Endothelial cell of hepatic sinusoid (primary cell): Measurements from ENCODE around the gene KPNA1.

Experiments
- in situ Hi-C: cut with HindIII; loops from 2 replicates; pipeline ENCODE4 v1.10.0; 2017; ENCODE audit warnings: low sequenced_read_pairs

The KPNA1 gene

DNA sequence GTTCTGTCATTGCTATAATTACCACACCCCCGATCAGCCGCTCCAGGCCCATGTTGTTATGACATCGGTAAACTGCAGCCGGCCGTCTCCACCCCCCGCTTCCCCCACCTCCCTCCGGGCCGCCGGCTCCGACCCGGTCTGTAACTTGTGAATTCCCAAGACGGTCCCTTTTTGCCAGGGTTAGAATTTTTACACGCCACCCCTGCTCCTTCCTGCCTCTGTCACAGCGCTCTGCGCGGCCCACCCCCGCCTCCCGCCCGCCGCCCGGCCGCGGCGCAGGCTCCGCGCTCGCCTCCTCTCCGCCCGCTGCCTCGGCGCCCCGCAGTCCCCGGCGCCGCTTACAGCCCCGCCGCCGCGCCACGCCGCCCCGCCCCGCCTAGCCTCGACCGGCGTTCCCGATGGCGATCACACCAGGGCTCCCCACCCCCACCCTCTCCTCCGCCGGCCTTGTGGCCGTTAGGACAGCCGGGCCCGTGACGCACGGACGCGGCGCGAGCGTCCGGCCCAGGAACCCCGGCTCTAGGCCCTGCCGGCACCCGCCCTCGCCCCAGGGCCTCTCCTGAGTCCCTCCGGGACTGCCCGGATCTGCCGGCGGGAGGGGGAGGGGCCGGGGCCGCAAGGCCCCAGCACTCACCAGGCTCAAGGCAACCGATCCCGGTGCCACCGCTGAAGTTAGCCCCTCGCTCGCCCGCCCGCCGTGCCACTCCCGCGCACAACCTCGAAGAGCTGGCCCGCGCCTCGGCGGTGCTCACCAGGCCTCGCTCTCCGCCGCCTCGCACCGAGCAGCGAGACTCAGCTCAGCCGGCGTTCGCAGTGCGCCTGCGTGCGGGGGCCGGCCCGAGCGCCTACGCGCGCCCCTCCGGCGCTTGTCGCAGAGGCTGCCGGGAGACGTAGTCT is at the start of gene KPNA1:
Gene KPNA1, minus strand, starts transcription at position 817 of the 897 bp plus-strand sequence. CDS start 18,374 bp downstream, outside the sequence.
- in situ Hi-C loops: no loop called here

DNA sequence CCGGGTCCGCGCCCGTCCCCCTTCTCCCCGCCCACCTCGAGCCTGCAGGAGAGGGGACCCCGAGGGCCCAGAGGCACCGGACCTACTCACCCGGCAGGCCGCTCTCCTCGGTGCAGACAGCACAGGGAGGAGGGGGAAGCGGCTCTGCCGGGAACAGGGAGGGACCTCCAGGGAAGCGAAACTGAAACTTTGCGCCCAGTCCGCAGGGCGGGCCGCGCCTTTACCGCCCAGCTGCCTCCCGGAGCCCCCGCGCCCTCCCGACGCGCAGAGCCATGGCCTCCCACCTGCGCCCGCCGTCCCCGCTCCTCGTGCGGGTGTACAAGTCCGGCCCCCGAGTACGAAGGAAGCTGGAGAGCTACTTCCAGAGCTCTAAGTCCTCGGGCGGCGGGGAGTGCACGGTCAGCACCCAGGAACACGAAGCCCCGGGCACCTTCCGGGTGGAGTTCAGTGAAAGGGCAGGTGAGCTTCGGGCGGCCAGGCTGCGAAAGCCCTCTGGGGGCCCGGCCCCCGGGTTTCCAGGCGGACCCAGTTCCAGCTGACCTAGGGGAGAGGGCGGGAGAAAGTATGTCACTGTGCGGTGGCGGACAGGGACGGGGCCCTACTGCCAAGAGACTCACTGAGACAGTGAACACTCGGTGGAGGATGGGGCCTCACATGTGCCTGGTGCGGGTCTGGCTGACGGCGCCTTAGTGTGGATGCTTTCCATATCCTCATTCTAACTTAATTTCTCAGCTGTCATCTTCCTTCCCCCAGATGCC is 49.6 kb upstream of the KPNA1 start, which contains the start of the genes DTX3L and PARP9:
Gene DTX3L, plus strand, starts transcription at position 184 of the 758 bp plus-strand sequence. Its CDS starts 89 bp downstream, at position 273.
Gene PARP9, minus strand, starts transcription at position 146 of the 758 bp plus-strand sequence. CDS start 4,680 bp downstream, outside the sequence.
- in situ Hi-C loops: no loop called here

DNA sequence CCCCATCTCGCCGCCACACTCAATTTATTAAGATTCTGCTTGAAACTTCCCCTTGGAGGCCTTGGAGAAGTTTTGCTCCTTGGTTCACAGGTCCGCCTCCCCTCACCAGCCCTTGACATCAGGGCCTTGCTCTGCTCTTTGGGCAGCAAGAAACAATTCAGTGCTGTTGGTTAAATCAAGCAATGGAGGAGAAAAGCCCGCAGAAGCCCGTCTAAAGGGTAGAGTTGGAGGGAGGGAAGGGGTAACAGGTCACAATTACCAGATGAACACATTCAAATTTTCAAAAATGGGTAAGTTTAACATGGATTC is 48.9 kb upstream of the KPNA1 start:
- in situ Hi-C loops: no loop called here

DNA sequence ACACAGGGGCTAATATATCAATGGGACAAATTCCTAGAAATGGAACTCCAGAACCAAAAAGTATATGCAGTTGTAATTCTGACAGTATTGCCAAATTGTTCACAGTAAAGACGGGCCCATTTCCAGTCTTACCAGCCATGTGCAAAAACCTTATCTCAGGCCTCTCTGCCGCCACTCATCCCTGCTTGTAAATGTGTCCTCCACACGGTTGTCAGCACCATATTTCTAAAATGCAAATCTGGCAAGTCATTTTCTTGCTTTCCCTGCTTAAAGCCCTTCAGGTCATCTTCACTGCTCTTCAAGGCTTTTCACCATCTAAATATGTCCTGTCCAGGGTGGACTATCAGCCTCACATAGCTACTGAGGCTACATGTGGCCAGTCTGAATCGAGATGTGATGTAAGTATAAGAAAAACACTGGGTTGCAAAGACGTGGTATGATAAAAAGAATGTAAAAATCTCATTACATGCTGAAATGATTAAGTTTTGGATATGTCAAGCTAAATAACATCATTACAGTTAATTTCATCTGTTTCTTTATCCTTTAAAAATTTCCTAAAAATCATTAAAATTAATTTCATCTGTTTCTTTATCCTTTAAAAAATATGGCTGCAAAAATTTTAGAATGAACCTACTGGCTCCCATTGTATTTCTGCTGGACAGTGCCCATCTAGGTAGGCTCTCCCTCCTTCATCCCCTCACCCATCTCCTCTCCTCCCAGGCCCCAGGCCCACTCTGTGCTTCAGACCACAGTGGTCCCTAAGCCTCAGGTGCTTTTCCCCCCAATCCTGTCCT is 48.4 kb upstream of the KPNA1 start:
- in situ Hi-C loops: no loop called here

DNA sequence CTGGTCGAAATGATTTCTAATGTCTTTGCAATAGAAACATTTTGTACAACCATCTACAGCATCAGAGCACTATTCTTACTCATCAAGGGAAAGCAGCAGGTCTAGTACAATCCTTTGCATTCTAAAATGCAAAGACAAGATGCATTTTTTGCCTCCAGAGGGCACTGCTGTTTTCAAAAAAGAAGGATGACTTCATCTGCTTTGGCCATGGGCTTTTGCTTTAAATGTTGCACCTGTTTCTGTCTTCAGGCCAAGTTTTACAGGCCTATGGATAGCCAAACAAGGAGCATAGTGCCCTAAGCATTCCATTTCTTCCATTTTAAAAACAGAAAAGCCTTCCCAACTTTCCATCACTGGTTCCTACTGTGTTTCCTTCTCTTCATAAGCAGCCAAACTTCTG is 45.9 kb upstream of the KPNA1 start:
- in situ Hi-C loops: no loop called here

DNA sequence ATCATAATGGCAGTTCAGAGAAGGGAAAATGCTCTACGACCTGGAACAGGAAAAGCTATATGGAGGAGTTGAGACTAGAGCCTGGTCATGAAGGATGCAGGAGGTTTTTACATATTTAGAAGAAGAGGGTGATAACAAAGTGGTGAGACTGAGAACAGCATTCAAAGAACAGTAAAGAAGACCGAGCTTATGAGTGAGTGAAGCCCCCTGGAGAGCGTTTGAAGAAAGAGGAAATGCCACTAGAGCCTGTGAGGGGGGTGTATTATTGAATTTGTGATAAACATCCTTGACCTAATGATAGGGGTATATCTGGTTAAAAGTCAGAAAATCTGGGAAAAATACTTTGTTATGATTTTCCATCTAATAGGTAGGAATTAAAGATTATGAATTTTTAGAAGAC is 45.2 kb upstream of the KPNA1 start:
- in situ Hi-C loops: no loop called here

DNA sequence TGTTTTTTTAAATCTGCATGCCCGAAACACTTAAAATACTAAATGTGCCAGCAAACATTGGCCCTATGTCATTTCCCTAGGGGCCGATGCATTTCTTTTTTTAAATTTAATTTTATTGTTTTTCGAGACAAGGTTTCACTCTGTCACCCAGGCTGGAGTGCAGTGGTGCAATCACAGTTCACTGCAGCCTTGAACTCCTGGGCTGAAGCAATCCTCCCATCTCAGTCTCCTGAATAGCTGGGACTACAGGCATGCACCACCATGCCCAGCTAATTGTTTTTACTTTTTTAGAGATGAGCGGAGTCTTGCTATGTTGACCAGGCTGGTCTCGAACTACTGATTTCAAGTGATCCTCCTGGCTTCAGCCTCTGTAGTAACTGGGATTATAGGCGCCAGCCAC is 43.9 kb upstream of the KPNA1 start:
- in situ Hi-C loops: no loop called here

DNA sequence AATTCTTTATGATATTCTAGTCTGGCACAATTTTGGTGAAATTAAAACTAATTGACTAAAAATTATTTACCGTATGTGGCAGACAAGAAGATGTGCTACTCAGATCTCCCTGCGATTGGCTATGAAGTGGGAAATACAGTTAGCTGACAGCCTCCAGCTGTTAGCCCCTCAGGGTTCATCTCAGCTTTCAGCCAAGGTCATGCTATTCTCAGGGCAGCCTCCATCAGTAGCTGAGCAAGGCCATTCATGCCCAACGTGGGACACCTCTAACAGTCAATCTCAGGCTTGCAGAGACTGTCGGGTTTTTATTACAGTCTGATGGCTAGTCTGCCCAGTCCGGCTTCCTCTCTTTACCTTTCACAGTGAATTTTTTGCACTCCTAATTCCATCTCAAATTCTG is 42.6 kb upstream of the KPNA1 start:
- in situ Hi-C loops: no loop called here

DNA sequence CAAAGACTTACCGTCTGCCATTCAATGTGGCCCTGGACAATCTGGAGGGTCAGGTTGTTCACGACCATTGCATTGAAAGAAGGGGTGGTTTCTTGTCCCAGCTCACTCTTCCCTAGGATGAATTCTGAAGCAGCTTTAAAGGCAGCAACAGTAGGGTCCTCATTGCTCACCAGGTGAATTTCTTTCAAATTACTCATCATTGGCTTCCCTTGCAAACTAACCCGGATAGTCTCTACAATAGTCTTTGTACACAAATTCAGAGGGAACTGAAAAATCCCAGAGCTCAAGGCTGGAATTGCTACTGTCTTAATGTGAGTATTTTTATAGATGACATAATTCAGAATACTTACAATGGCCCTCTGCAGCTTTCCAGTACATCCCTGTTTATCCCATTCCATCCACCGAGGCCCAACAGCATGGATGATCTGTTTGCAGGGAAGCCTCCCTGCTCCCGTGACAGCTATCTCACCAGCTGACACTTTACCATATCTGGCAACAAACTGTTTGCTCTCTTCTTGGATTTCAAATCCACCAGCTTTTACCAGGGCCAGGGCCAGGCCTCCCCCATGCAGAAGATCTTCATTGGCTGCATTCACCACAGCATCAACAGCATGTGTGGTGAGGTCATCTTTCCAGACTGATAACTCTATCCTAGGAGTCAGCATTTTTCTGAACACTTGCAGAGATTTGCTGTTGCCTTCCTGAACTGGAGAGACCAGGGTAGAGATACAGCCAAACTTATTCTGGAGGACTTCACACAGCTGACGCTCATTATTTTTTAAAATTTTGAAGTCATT is 40.7 kb upstream of the KPNA1 start:
- in situ Hi-C loops: no loop called here

DNA sequence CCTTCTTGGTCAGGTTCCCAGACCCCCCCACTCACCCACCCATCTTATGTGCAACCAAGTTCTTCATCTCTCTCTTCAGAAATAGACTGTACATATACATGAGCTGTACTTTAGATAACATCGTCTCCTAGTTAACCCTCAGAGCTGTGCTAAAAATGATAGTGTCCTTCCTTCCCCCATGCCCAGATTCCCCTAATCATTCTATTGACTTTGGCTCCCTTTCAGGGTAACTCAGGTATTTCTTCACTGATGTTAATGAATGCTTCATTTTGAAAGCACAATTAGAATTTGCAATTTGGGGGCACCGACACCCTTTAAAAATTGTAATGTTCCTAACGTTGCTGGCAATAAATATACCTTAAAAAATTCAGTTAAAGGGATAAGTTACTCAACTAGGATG is 38.4 kb upstream of the KPNA1 start:
- in situ Hi-C loops: no loop called here

DNA sequence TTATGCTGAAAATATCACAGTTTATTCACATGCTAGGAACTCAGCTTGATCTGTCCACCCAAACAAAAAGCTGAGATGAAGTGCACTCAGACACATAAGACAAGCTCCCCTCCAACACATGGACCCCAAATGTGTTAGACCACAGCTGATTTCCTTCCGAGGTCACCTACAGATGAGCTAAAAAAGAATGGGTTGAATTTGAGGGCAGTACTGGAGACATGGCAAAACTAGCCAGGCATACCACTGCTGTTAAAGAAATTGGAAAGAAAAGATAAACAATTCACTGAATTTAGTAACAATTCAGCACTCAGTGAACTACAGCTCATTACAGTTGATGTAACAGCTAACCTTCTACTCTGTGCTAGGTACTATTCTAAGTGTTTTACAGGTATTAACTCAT is 33.9 kb upstream of the KPNA1 start:
- in situ Hi-C loops: no loop called here

DNA sequence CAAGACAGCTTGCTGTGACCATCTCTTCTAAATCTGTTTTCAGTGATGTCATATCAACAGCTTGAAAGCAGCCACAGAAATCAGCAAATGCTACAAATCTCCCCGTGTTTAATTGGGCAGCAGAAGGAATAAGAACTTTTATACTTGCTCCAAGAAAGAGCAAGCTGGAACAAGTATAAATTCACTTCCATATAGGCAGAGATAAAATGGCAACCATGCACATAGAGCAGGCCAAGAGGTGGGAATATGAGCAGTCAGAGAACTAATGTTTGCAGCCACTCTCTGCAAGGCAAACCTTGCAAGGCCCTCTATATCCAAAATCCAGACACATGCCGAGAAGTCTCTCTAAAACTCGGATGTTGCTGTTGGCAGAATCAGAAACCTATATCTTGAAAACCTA is 33.3 kb upstream of the KPNA1 start:
- in situ Hi-C loops: no loop called here

DNA sequence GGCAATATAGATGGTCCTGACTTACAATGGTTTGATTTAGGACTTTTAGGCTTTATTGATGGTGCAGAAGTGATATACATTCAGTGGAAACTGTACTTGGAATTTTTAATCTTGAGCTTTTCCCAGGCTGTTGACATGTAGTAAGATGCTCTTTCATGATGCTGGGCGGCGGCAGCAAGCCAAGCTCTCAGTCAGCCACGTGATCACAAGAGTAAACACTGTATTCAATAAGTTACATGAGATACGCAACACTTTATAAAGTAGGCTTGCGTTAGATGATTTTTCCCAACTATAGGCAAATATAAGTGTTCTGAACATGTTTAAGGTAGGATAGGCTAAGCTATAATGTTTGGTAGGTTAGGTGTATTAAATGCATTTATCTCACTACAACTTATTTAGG is 31.4 kb upstream of the KPNA1 start:
- in situ Hi-C loops: no loop called here

DNA sequence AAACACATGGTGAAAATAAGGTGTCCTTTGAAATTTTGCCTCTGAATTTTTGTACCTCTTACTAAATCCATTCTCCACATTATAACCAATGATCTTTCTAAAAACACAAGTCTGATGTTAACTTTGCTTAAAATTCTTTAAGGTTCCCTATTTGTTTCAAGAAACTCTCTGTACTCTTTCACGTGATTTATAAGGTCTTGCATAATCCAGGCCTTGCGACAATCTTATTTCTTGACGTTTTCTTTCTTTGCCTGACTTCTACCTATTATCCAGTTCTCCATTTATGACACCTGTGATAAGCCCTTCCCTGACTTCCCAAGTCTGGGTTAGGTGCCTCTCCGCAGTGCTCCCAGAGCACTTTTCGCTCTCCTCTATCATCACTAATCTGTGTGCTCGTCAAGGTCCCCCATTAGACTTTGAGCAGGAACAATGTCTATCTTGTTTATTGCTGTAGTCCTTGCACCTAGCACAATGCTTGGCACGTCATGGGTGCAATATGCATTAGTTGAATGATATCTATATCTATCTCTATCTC is 24.3 kb upstream of the KPNA1 start:
- in situ Hi-C loops: no loop called here

DNA sequence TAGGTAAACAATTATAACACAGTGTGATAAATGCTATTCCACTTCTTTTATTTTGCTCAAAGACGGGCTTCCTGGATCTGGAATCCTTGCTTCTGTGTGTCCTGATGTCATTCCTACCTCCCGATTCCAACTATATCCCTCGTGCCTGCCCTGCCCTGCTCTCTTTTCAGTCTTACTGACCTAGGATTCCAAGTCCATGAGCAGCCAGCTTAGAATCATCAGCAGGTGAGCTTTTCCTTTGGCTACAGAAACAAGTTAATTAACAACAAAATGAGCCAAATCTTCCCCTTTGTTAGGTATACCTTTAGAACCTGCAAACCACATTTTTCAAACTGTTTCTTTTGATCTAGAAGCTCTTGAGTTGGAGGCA is 21.9 kb upstream of the KPNA1 start:
- in situ Hi-C loops: no loop called here

DNA sequence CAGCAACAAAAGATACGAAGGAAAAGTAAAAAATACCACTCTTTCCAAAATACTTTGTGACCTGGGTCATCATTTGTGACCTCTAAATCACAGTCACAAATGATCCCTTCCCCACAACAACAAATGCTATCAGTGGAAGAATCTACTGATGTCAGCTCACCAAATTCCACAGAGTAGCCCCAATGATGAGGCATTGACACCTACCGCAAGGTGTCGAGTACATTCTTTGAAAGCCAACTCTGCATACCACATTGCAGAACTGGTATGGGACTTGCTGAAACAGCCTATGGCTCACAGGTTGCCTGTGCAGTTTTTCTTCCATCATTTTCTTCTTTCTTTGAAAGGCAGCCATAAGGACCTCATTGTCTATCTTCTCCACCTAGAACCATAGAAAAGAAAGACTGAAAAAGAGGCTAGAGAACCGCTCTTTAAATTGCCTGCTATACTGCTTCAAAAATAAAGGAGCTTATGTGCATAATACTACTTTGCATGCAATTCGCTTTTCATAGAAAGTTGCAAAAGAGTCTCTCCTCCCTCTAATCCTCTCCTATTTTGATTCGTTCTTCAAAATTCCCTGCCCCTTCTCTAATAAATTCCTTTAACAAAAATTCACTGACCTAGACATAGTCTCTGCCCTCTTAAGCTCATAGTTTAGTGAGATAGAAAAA is 21.4 kb upstream of the KPNA1 start:
- in situ Hi-C loops: no loop called here

DNA sequence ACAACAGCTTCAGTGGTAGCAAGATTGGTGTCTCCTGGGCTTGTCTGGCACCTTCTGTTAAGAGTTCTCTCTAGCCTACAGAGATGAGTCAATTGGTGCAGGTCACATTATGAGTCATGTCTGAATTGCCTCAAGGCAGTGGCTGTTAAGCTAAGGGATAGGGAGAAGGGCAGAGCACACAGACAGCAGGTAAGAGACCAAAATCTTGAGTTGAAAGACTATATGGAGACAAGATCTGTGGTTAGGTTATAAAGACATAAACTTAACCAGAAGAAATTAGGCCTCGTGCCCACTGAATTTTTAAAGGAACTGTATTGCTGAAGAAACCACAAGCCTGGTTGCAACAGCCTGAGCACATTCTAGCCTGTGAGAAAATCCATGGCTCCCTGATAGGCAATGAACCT is 19.2 kb upstream of the KPNA1 start:
- in situ Hi-C loops: no loop called here

DNA sequence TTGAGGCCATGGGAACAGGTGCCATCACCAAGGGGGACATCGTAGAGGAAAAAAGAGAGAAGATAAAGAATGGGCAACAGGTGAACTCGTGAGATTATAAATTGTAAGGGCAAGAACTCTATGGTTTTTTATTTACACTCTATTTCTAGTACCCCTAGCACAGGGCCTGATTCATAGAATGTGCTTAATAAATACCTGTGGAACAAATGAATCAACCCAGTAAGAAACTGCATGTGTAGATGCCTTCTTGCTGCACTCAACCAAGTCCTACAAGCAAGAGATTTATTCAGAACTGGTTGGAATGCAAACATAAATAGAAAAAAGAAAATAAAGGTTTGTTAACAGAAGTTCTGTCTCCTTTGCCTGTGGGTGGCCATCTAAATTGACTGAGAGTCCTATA is 18.7 kb upstream of the KPNA1 start:
- in situ Hi-C loops: no loop called here

DNA sequence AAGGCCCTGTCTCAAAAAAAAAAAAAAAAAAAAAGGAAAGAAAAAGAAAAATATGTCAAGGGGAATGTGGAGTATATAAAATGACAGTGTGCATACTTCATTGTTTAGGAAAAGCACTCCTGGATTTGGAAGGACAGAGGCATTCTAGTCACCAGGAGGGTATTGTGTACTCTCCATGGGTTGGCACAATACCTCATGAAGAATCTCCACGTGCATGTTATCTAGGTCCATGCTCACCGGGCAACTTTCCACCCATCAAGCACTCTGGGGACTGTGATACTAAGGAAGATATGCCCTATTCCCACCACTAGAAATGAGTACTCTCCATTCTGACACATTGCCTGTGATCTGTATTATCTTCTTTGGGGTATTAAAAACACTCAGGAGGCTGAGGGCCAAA is 15.4 kb upstream of the KPNA1 start:
- in situ Hi-C loops: no loop called here

DNA sequence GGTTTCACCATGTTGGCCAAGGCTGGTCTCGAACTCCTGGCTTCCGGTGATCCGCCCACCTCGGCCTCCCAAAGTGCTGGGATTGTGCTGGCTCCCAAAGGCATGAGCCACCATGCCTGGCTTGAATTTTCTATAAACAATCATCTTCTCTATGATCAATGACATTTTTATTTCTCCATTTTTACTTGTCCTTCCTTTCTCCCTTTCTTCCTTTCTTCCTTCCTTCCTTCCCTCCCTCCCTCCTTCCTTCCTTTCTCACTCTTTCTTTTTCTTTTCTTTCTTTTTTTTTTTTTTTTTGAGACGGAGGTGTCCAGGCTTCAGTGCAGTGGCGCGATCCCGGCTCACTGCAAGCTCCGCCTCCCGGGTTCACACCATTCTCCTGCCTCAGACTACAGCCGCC is 8.6 kb upstream of the KPNA1 start:
- in situ Hi-C loops: no loop called here
